WTC11 (cell line): ENCODE results near the gene RNGTT. TPM values are rescaled to one million over a fixed set of nuclear protein-coding genes. Genes with fewer than 3 reads are reported as not detected.

Source experiments
- ATAC-seq: fragments of 200-7000 bp; cut with Tn5 transposase; 2 replicates; pipeline ENCODE4 v1.10.0; 2021; ENCODE audit warnings: mild to moderate bottlenecking, moderate library complexity
- CTCF ChIA-PET: fragments of 300-600 bp; sonication (Branson Sonifier 250); formaldehyde crosslinking; loops from one replicate; lab custom pipeline; 2021; ENCODE audit warnings: antibody characterized with exemption; lab: Charles Lee
- POLR2A ChIA-PET: fragments of 350-600 bp; sonication (Branson Sonifier 250); formaldehyde crosslinking; loops from one replicate; lab custom pipeline; 2021; ENCODE audit warnings: antibody characterized with exemption; lab: Charles Lee
- DNase-seq: peaks from one replicate; pipeline ENCODE4 v3.0.0; 2021; ENCODE audit warnings: low spot score
- H3K27ac Mint-ChIP-seq: 2 replicates; pipeline ENCODE4 v1.8.0; 2021; ENCODE audit warnings: mixed read lengths
- H3K27me3 Mint-ChIP-seq: 2 replicates; pipeline ENCODE4 v1.8.0; 2021; ENCODE audit warnings: low read depth, mild to moderate bottlenecking, moderate library complexity, mixed read lengths
- H3K36me3 Mint-ChIP-seq: 2 replicates; pipeline ENCODE4 v1.8.0; 2021; ENCODE audit warnings: mixed read lengths
- H3K4me1 Mint-ChIP-seq: 2 replicates; pipeline ENCODE4 v1.8.0; 2022; ENCODE audit warnings: mixed read lengths
- H3K4me3 Mint-ChIP-seq: 2 replicates; pipeline ENCODE4 v1.8.0; 2021; ENCODE audit warnings: mild to moderate bottlenecking, moderate library complexity, mixed read lengths
- H3K9me3 Mint-ChIP-seq: 2 replicates; pipeline ENCODE4 v1.8.0; 2021; ENCODE audit warnings: mixed read lengths
- ATF1 ChIP-seq: sonication (generic); formaldehyde crosslinking; IDR thresholded peaks from 2 replicates; pipeline ENCODE4 v1.8.1; 2023; ENCODE audit warnings: mild to moderate bottlenecking, moderate library complexity, missing genetic modification reagents
- CBFB ChIP-seq: sonication (generic); formaldehyde crosslinking; IDR thresholded peaks from 2 replicates; pipeline ENCODE4 v1.8.1; 2022; ENCODE audit warnings: mild to moderate bottlenecking, low read depth, missing genetic modification reagents
- CREB1 ChIP-seq: sonication (generic); formaldehyde crosslinking; IDR thresholded peaks from 2 replicates; pipeline ENCODE4 v1.8.0; 2023; ENCODE audit warnings: mild to moderate bottlenecking, missing genetic modification reagents
- E2F1 ChIP-seq: sonication (generic); formaldehyde crosslinking; IDR thresholded peaks from 2 replicates; pipeline ENCODE4 v1.8.0; 2022; ENCODE audit warnings: mild to moderate bottlenecking, missing genetic modification reagents
- ELF4 ChIP-seq: sonication (generic); formaldehyde crosslinking; IDR thresholded peaks from 2 replicates; pipeline ENCODE4 v1.8.1; 2022; ENCODE audit warnings: low read depth, mild to moderate bottlenecking, moderate library complexity, missing genetic modification reagents
- FOXP1 ChIP-seq: sonication (generic); formaldehyde crosslinking; IDR thresholded peaks from 2 replicates; pipeline ENCODE4 v1.8.0; 2022; ENCODE audit warnings: missing genetic modification reagents, mild to moderate bottlenecking, moderate library complexity, borderline replicate concordance
- GTF2I ChIP-seq: fragments of 250-450 bp; sonication (Bioruptor Pico); conservative IDR thresholded peaks from 2 replicates; pipeline ENCODE4 v1.4.0; 2021; ENCODE audit warnings: mild to moderate bottlenecking
- IRF2 ChIP-seq: sonication (generic); formaldehyde crosslinking; IDR thresholded peaks from 2 replicates; pipeline ENCODE4 v1.8.0; 2022; ENCODE audit warnings: low read depth, missing genetic modification reagents, borderline replicate concordance
- JUN ChIP-seq: sonication (generic); formaldehyde crosslinking; IDR thresholded peaks from 2 replicates; pipeline ENCODE4 v1.8.0; 2023; ENCODE audit warnings: mild to moderate bottlenecking, missing genetic modification reagents
- NFE2L1 ChIP-seq: sonication (generic); formaldehyde crosslinking; IDR thresholded peaks from 2 replicates; pipeline ENCODE4 v1.8.1; 2023; ENCODE audit warnings: missing genetic modification reagents
- NR2C2 ChIP-seq: sonication (generic); formaldehyde crosslinking; IDR thresholded peaks from 2 replicates; pipeline ENCODE4 v1.8.0; 2022; ENCODE audit warnings: mild to moderate bottlenecking, missing genetic modification reagents
- PRRX2 ChIP-seq: fragments of 250-450 bp; sonication (Bioruptor Pico); IDR thresholded peaks from 2 replicates; pipeline ENCODE4 v1.8.0; 2021; ENCODE audit warnings: mild to moderate bottlenecking
- SMAD4 ChIP-seq: sonication (generic); formaldehyde crosslinking; IDR thresholded peaks from 2 replicates; pipeline ENCODE4 v1.8.0; 2022; ENCODE audit warnings: mild to moderate bottlenecking, missing genetic modification reagents
- TEAD1 ChIP-seq: sonication (generic); formaldehyde crosslinking; IDR thresholded peaks from 2 replicates; pipeline ENCODE4 v1.8.0; 2022; ENCODE audit warnings: mild to moderate bottlenecking, missing genetic modification reagents
- TEAD4 ChIP-seq: sonication (generic); formaldehyde crosslinking; IDR thresholded peaks from 2 replicates; pipeline ENCODE4 v1.8.0; 2022; ENCODE audit warnings: mild to moderate bottlenecking, missing genetic modification reagents
- ZMAT4 ChIP-seq: fragments of 250-450 bp; sonication (Bioruptor Pico); IDR thresholded peaks from 2 replicates; pipeline ENCODE4 v1.9.0; 2021; ENCODE audit warnings: mild to moderate bottlenecking
- ZNF138 ChIP-seq: sonication (generic); formaldehyde crosslinking; conservative IDR thresholded peaks from 2 replicates; pipeline ENCODE4 v1.8.1; 2022; ENCODE audit warnings: mild to moderate bottlenecking, moderate library complexity, missing genetic modification reagents
- ZNF317 ChIP-seq: sonication (generic); formaldehyde crosslinking; IDR thresholded peaks from 2 replicates; pipeline ENCODE4 v1.8.1; 2023; ENCODE audit warnings: low read depth, mild to moderate bottlenecking, moderate library complexity, missing genetic modification reagents, borderline replicate concordance
- ZNF532 ChIP-seq: fragments of 250-450 bp; sonication (Bioruptor Pico); IDR thresholded peaks from 2 replicates; pipeline ENCODE4 v1.9.0; 2021; ENCODE audit warnings: mild to moderate bottlenecking, borderline replicate concordance
- total RNA-seq: library from RNA; stranded (reverse); gene quantifications from 3 replicates; pipeline ENCODE4 v1.2.3, GENCODE V29; 2021
- TF ChIP-seq, protein P1 (sequence below): sonication (generic); formaldehyde crosslinking; IDR thresholded peaks from 2 replicates; pipeline ENCODE4 v1.8.0; 2023; ENCODE audit warnings: missing genetic modification reagents
- TF ChIP-seq, protein P2 (sequence below): sonication (generic); formaldehyde crosslinking; IDR thresholded peaks from 2 replicates; pipeline ENCODE4 v1.8.1; 2022; ENCODE audit warnings: missing genetic modification reagents, borderline replicate concordance
- TF ChIP-seq, protein P3 (sequence below): sonication (generic); formaldehyde crosslinking; IDR thresholded peaks from 2 replicates; pipeline ENCODE4 v1.8.1; 2022; ENCODE audit warnings: mild to moderate bottlenecking, missing genetic modification reagents, moderate library complexity, borderline replicate concordance

The RNGTT gene
- total RNA-seq, 1 experiment from 2014 or later: 20.4 TPM

GRCh38 chr6:88922775-88923548, 40.5 kb downstream of the RNGTT start (continued):
- no peak for TF ChIP-seq NR2C2 (CRISPR knock-in tag)
- TF ChIP-seq, all 79 proteins: peak for 0

DNA sequence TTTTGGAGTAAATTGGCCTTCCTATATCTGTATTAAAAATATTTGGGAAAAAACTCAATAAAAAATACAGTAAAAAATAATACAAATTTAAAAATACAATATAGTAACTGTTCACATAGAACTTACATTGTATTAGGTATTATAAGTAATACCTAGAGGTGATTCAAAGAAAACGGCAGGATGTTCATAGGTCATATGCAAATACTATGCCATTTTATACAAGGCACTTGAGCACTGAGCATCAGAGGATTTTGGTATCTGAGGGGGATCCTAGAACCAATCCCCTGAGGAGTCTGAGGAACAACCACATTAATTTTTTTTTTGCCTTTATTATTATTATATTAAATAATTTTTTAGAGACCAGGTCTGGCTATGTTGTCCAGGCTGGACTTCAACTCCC, 41.7 kb downstream of the RNGTT start:
- no peaks in the 10 kb centered on the region for H3K4me1 Mint-ChIP-seq
- no peak for DNase-seq
- H3K36me3 Mint-ChIP-seq: peaks cover 17% of the 10 kb centered on the region
- no peak overlapping the region for H3K27ac Mint-ChIP-seq
- no peaks in the 10 kb centered on the region for H3K27me3 Mint-ChIP-seq
- ChIA-PET POLR2A (no interaction called here), CTCF (interaction anchor here (1.5 kb wide), 1 partner anchor 22 kb away, joined by 4 read pairs; no protein-coding TSS in a partner anchor)
- peaks cover 11% of the 10 kb centered on the region for H3K9me3 Mint-ChIP-seq
- TF ChIP-seq, protein P1, sequence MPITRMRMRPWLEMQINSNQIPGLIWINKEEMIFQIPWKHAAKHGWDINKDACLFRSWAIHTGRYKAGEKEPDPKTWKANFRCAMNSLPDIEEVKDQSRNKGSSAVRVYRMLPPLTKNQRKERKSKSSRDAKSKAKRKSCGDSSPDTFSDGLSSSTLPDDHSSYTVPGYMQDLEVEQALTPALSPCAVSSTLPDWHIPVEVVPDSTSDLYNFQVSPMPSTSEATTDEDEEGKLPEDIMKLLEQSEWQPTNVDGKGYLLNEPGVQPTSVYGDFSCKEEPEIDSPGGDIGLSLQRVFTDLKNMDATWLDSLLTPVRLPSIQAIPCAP (CRISPR knock-in tag): no peak
- no peak for TF ChIP-seq ZNF317 (CRISPR knock-in tag)
- TF ChIP-seq FOXP1 (CRISPR knock-in tag): no peak
- TF ChIP-seq E2F1 (CRISPR knock-in tag): no peak
- no peak for TF ChIP-seq NFE2L1 (CRISPR knock-in tag)
- TF ChIP-seq TEAD4 (CRISPR knock-in tag): no peak
- TF ChIP-seq, protein P2, sequence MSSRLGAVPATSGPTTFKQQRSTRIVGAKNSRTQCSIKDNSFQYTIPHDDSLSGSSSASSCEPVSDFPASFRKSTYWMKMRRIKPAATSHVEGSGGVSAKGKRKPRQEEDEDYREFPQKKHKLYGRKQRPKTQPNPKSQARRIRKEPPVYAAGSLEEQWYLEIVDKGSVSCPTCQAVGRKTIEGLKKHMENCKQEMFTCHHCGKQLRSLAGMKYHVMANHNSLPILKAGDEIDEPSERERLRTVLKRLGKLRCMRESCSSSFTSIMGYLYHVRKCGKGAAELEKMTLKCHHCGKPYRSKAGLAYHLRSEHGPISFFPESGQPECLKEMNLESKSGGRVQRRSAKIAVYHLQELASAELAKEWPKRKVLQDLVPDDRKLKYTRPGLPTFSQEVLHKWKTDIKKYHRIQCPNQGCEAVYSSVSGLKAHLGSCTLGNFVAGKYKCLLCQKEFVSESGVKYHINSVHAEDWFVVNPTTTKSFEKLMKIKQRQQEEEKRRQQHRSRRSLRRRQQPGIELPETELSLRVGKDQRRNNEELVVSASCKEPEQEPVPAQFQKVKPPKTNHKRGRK: no peak
- ATAC-seq: no peak
- H3K4me3 Mint-ChIP-seq: no peak overlapping the region

GRCh38 chr6:88920774-88921733, 42.4 kb downstream of the RNGTT start:
- Mint-ChIP-seq H3K27me3 (no peaks in the 10 kb centered on the region), H3K4me1 (no peaks in the 10 kb centered on the region), H3K27ac (no peak overlapping the region), H3K4me3 (no peak overlapping the region), H3K36me3 (peaks cover 17% of the 10 kb centered on the region)
- no peak for ATAC-seq
- DNase-seq: no peak
- no peak for TF ChIP-seq ZNF138 (CRISPR knock-in tag)
- TF ChIP-seq GTF2I (CRISPR knock-in tag): no peak
- no peak for TF ChIP-seq ELF4 (CRISPR knock-in tag)
- TF ChIP-seq CREB1 (CRISPR knock-in tag): no peak
- no peak for TF ChIP-seq NR2C2 (CRISPR knock-in tag)
- TF ChIP-seq CBFB (CRISPR knock-in tag): no peak
- TF ChIP-seq ZMAT4 (CRISPR knock-in tag): no peak
- TF ChIP-seq SMAD4: no peak
- TF ChIP-seq IRF2 (CRISPR knock-in tag): no peak
- TF ChIP-seq, protein P3, sequence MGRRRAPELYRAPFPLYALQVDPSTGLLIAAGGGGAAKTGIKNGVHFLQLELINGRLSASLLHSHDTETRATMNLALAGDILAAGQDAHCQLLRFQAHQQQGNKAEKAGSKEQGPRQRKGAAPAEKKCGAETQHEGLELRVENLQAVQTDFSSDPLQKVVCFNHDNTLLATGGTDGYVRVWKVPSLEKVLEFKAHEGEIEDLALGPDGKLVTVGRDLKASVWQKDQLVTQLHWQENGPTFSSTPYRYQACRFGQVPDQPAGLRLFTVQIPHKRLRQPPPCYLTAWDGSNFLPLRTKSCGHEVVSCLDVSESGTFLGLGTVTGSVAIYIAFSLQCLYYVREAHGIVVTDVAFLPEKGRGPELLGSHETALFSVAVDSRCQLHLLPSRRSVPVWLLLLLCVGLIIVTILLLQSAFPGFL (CRISPR knock-in tag): no peak
- TF ChIP-seq ATF1 (CRISPR knock-in tag): no peak
- TF ChIP-seq TEAD1 (CRISPR knock-in tag): no peak
- no peak for TF ChIP-seq PRRX2 (CRISPR knock-in tag)
- no peak for TF ChIP-seq JUN (CRISPR knock-in tag)
- TF ChIP-seq ZNF532 (CRISPR knock-in tag): no peak
- TF ChIP-seq, all 79 proteins: peak for 0
- ChIA-PET POLR2A (no interaction called here), CTCF (interaction anchor here (1.5 kb wide), 1 partner anchor 21 kb away, joined by 4 read pairs; no protein-coding TSS in a partner anchor)
- peaks cover 11% of the 10 kb centered on the region for H3K9me3 Mint-ChIP-seq
